ENCODE data around the gene EEF1A1. TPM values are rescaled to one million over a fixed set of nuclear protein-coding genes. Genes with fewer than 3 reads are reported as not detected.

The EEF1A1 gene
- total RNA-seq, 1 donor from 2014 or later: 8,216 TPM

DNA sequence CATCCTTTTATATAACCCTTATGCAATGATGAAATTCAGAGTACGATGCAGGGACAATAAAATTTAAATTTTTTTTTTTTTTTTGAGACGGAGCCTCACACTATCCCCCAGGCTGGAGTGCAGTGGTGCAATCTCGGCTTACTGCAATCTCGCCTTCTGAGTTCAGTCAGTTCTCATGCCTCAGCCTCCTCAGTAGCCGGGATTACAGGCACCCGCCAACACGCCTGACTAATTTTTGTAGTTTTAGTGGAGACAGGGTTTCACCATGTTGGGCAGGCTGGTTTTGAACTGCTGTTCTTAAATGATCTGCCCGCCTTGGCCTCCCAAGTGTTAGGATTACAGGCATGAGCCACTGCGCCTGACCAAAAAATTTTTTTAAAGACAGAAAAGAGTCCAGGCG lies 44.1 kb downstream of the EEF1A1 start:
- Histone ChIP-seq H3K4me2 (ENCODE audit: low read length) (no peak overlapping the region), H3K27ac (ENCODE audit: low read depth, low read length) (no peak overlapping the region), H3K9me3 (ENCODE audit: insufficient read depth, low read depth, low read length) (no peaks in the 10 kb centered on the region), H3K9ac (ENCODE audit: low read length) (no peak overlapping the region), H2AFZ (ENCODE audit: low read depth, low read length) (no peak overlapping the region), H3K36me3 (ENCODE audit: insufficient read depth, low read length) (peaks cover 28% of the 10 kb centered on the region), H3K27me3 (ENCODE audit: insufficient read depth, low read length) (no peaks in the 10 kb centered on the region), H3K79me2 (ENCODE audit: insufficient read depth, low read length) (no peaks in the 10 kb centered on the region), H3K4me3 (ENCODE audit: insufficient read depth, low read depth, low read length) (no peak overlapping the region), H4K20me1 (ENCODE audit: insufficient read depth, low read length) (no peaks in the 10 kb centered on the region), H3K4me1 (ENCODE audit: insufficient read depth, low read length) (no peaks in the 10 kb centered on the region)
- H3K4me1 Mint-ChIP-seq (ENCODE audit: low read depth, unreplicated experiment): no peaks in the 10 kb centered on the region
- H3K27me3 Mint-ChIP-seq (ENCODE audit: low read depth, unreplicated experiment): no peaks in the 10 kb centered on the region
- DNase-seq (ENCODE audit: low read depth) (no peak), FAIRE-seq (no peak)
- no peak overlapping the region for H3K27ac Mint-ChIP-seq (ENCODE audit: unreplicated experiment)
- H3K4me3 Mint-ChIP-seq (ENCODE audit: unreplicated experiment): no peak overlapping the region
- peaks cover 12% of the 10 kb centered on the region for H3K36me3 Mint-ChIP-seq (ENCODE audit: low read depth, unreplicated experiment)
- H3K9me3 Mint-ChIP-seq (ENCODE audit: unreplicated experiment): no peaks in the 10 kb centered on the region
- TF ChIP-seq EZH2 (IDR thresholded peaks at IDR 0.05; ENCODE audit: insufficient read depth, low read length): no peak

GRCh38 chr6:73471686-73472290 lies 49.0 kb downstream of the EEF1A1 start:
- no peak overlapping the region for H3K27ac ChIP-seq (ENCODE audit: low read depth, low read length)
- no peaks in the 10 kb centered on the region for H3K4me1 ChIP-seq (ENCODE audit: insufficient read depth, low read length)
- no peaks in the 10 kb centered on the region for H3K27me3 ChIP-seq (ENCODE audit: insufficient read depth, low read length)
- no peak overlapping the region for H2AFZ ChIP-seq (ENCODE audit: low read depth, low read length)
- Mint-ChIP-seq H3K36me3 (ENCODE audit: low read depth, unreplicated experiment) (peaks cover 6% of the 10 kb centered on the region), H3K4me1 (ENCODE audit: low read depth, unreplicated experiment) (no peaks in the 10 kb centered on the region), H3K27ac (ENCODE audit: unreplicated experiment) (no peak overlapping the region), H3K4me3 (ENCODE audit: unreplicated experiment) (no peak overlapping the region), H3K9me3 (ENCODE audit: unreplicated experiment) (no peaks in the 10 kb centered on the region), H3K27me3 (ENCODE audit: low read depth, unreplicated experiment) (no peaks in the 10 kb centered on the region)
- no peaks in the 10 kb centered on the region for H3K9me3 ChIP-seq (ENCODE audit: insufficient read depth, low read depth, low read length)
- DNase-seq (ENCODE audit: low read depth) (no peak), FAIRE-seq (no peak)
- H4K20me1 ChIP-seq (ENCODE audit: insufficient read depth, low read length): no peaks in the 10 kb centered on the region
- H3K4me3 ChIP-seq (ENCODE audit: insufficient read depth, low read depth, low read length): no peak overlapping the region
- H3K79me2 ChIP-seq (ENCODE audit: insufficient read depth, low read length): no peaks in the 10 kb centered on the region
- no peak overlapping the region for H3K4me2 ChIP-seq (ENCODE audit: low read length)
- no peak overlapping the region for H3K9ac ChIP-seq (ENCODE audit: low read length)
- peaks cover 35% of the 10 kb centered on the region for H3K36me3 ChIP-seq (ENCODE audit: insufficient read depth, low read length)
- TF ChIP-seq CTCF (IDR thresholded peaks at IDR 0.05; ENCODE audit: insufficient read depth, low read depth, low read length) (no peak), EZH2 (IDR thresholded peaks at IDR 0.05; ENCODE audit: insufficient read depth, low read length) (no peak)

Other genes starting within 250 kb of the EEF1A1 start
- not detected in 2 replicates for gene DPPA5, start 166.8 kb downstream of the EEF1A1 start, total RNA-seq
- not detected in 2 replicates for gene KHDC3L, start 158.4 kb downstream of the EEF1A1 start, total RNA-seq
- not detected in 2 replicates for gene OOEP, start 151.1 kb downstream of the EEF1A1 start, total RNA-seq
- gene DDX43, start 126.2 kb downstream of the EEF1A1 start, total RNA-seq: not detected in 2 replicates
- 0.16 and 0.34 TPM in 2 replicates for gene CGAS, start 68.7 kb downstream of the EEF1A1 start, total RNA-seq
- gene MTO1, start 59.3 kb downstream of the EEF1A1 start, total RNA-seq: 15.5 and 17.6 TPM in 2 replicates
- gene SLC17A5, start 133.0 kb upstream of the EEF1A1 start, total RNA-seq: 25.5 and 30.6 TPM in 2 replicates
- gene CD109, start 175.2 kb upstream of the EEF1A1 start, total RNA-seq: 18.3 and 22.9 TPM in 2 replicates